Measurements from ENCODE around the gene CCNG1.

The CCNG1 gene

GRCh38 chr5:163489055-163489744 is 51.8 kb downstream of the CCNG1 start:
- no peak overlapping the region for H3K4me3 ChIP-seq (ENCODE audit: low read depth, low read length)
- TF ChIP-seq CTCF (IDR thresholded peaks at IDR 0.05; ENCODE audit: control insufficient read depth, extremely low read depth, insufficient read depth) = 0 out of 2 replicates have a peak, but pooled peaks have one; percentile 10
- no peak for DNase-seq (ENCODE audit: low read depth)

- no peak for TF ChIP-seq CTCF (IDR thresholded peaks at IDR 0.05; ENCODE audit: control insufficient read depth, extremely low read depth, insufficient read depth)
Observed at GRCh38 chr5:163489745-163490075, 52.3 kb downstream of the CCNG1 start.

More at GRCh38 chr5:163489745-163490075, 52.3 kb downstream of the CCNG1 start:
- H3K4me3 ChIP-seq (ENCODE audit: low read depth, low read length) = no peak overlapping the region
- no peak for DNase-seq (ENCODE audit: low read depth)
